Adrenal gland (tissue), 12 donors: Measurements from ENCODE around the gene B3GLCT. TPM values are rescaled to one million over a fixed set of nuclear protein-coding genes. Genes with fewer than 3 reads are reported as not detected.

Experiments used
- DNase-seq, 7 donors: peaks; one replicate each; pipeline ENCODE4 v3.0.0-alpha.2; 2019 to 2020
- H3K27ac ChIP-seq, 5 donors: fragments of 200-600 bp; sonication (generic) in 4 of 5; 1 replicate in 3 of 5; 2 replicates in 2 of 5; pipeline versions ENCODE4 v1.5.1 to v1.8.0; 2016 to 2020; ENCODE audit warnings: mild to moderate bottlenecking in 1 of 5
- H3K27me3 ChIP-seq: fragments of 200-600 bp; 2 replicates; pipeline ENCODE4 v1.8.0; 2021
- H3K36me3 ChIP-seq, 2 donors: fragments of 200-600 bp; replicated peaks in 1 of 2; 1 replicate in 1 of 2; 2 replicates in 1 of 2; pipeline versions ENCODE4 v1.5.1 to v1.8.0; 2018 to 2022
- H3K4me1 ChIP-seq, 2 donors: fragments of 200-600 bp; replicated peaks in 1 of 2; 1 replicate in 1 of 2; 2 replicates in 1 of 2; pipeline versions ENCODE4 v1.5.1 to v1.8.0; 2018 to 2021
- H3K4me3 ChIP-seq, 4 donors: fragments of 200-600 bp; sonication (generic) in 3 of 4; one replicate each; pipeline ENCODE4 v1.5.1; 2016 to 2018
- H3K9me3 ChIP-seq, 3 donors: fragments of 200-600 bp; sonication (generic) in 1 of 3; replicated peaks in 1 of 3; 1 replicate in 2 of 3; 2 replicates in 1 of 3; pipeline versions ENCODE4 v1.5.1 to v1.8.0; 2016 to 2021
- POLR2A ChIP-seq, 2 donors: fragments of 450-650 bp; IDR thresholded peaks; one replicate each; pipeline ENCODE4 v1.6.1; 2017; ENCODE audit warnings: antibody characterized with exemption in 2 of 2, mild to moderate bottlenecking in 2 of 2, moderate library complexity in 1 of 2
- WGBS, 4 donors: extraction: QIAGEN DNeasy Blood & Tissue Kit in 2 of 4; methylation state at CpG; one replicate each; pipeline versions ENCODE4 v1.1.5 to v1.1.7; 2013 to 2017; 5-methylcytosine and 5-hydroxymethylcytosine counted together
- intact Hi-C, 2 donors: fragments of 100-400 bp; cut with DNase I; formaldehyde crosslinking; loops; one replicate each; pipeline versions ENCODE4 v1.14.1 to v1.15.0; 2022 to 2023
- polyA plus RNA-seq, 3 donors: library from polyadenylated mRNA; stranded (reverse); fragments of 200-250 nt in 2 of 3; fragments of 350-450 nt in 1 of 3; fragmentation: Illumina TruSeq in 1 of 3; extraction: RNeasy Lipid Tissue Mini Kit (QIAGEN cat#74804) in 1 of 3; gene quantifications; one replicate each; pipeline ENCODE4 v1.2.3, GENCODE V29; 2013 to 2014
- total RNA-seq, 9 donors: library from RNA; depleted of rRNA in 4 of 9; stranded (reverse); fragments of >200 nt in 4 of 9; fragments of 120-200 nt in 1 of 9; fragmentation: NEBNext Ultra II Directional in 1 of 9; extraction: Animal tissue kit (Norgen Biotek cat#: 25700) in 1 of 9; gene quantifications; one replicate each; pipeline versions ENCODE4 v1.1.0 to v1.2.4, GENCODE V29; 2013 to 2023
- TF ChIP-seq, protein P1 (sequence below), 6 experiments: fragments of 450-650 bp in 4 of 6; fragments of 200-600 bp in 2 of 6; sonication (generic) in 1 of 6; IDR thresholded peaks; 1 replicate in 5 of 6; 2 replicates in 1 of 6; pipeline versions ENCODE4 v1.5.1 to v1.8.0; 2016 to 2021; ENCODE audit warnings: antibody characterized with exemption in 6 of 6, mild to moderate bottlenecking in 2 of 6, moderate library complexity in 1 of 6
- donor health status: healthy with polysubstance abuse.
- donor health status: Bipolar disorder and iron deficiency.
- donor health status: DM: yes; HTN: yes; CAD: no.
- donor health status: DM: no; HTN: no; CAD: no.
- donor health status: DM: no; HTN: no; CAD: no.
- donor health status: DM: yes; HTN: yes; CAD: no.

The B3GLCT gene
- total and polyA plus RNA-seq, 12 donors: 1.9 to 6.4 (median 3.5) TPM

DNA sequence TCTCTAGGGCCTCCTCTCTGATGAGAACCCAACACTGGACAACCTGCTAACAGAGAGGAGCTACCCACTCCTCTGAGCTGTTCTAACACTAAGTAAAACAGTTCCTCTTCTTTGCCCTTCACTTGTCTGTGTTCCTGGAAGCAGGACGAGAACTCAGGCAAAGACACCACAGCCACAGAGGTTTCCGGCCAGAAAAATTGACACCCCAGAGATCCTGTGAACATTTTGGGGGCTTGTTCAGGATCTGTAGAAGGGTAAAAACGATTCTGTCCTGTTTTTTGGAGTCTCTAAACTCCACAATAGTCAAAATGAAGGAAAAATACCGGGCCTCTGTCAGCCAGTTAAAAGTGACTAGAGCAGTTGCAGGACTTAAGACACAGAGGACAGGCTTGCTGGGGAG is 165.9 kb downstream of the B3GLCT start:
- no peak for DNase-seq
- H3K27me3 ChIP-seq: no peaks in the 10 kb centered on the region
- no peak overlapping the region for H3K4me3 ChIP-seq
- no peaks in the 10 kb centered on the region for H3K9me3 ChIP-seq
- intact Hi-C loops: no loop called here
- TF ChIP-seq, protein P1, sequence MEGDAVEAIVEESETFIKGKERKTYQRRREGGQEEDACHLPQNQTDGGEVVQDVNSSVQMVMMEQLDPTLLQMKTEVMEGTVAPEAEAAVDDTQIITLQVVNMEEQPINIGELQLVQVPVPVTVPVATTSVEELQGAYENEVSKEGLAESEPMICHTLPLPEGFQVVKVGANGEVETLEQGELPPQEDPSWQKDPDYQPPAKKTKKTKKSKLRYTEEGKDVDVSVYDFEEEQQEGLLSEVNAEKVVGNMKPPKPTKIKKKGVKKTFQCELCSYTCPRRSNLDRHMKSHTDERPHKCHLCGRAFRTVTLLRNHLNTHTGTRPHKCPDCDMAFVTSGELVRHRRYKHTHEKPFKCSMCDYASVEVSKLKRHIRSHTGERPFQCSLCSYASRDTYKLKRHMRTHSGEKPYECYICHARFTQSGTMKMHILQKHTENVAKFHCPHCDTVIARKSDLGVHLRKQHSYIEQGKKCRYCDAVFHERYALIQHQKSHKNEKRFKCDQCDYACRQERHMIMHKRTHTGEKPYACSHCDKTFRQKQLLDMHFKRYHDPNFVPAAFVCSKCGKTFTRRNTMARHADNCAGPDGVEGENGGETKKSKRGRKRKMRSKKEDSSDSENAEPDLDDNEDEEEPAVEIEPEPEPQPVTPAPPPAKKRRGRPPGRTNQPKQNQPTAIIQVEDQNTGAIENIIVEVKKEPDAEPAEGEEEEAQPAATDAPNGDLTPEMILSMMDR (IDR thresholded peaks at IDR 0.05): no peak
- no peak for TF ChIP-seq POLR2A (IDR thresholded peaks at IDR 0.05)
- no peak overlapping the region for H3K27ac ChIP-seq
- no peaks in the 10 kb centered on the region for H3K36me3 ChIP-seq
- 57 to 67% (median 61%) methylated on average over 4 of the region's 4 CpGs for WGBS, 4 donors
- H3K4me1 ChIP-seq: no peaks in the 10 kb centered on the region

DNA sequence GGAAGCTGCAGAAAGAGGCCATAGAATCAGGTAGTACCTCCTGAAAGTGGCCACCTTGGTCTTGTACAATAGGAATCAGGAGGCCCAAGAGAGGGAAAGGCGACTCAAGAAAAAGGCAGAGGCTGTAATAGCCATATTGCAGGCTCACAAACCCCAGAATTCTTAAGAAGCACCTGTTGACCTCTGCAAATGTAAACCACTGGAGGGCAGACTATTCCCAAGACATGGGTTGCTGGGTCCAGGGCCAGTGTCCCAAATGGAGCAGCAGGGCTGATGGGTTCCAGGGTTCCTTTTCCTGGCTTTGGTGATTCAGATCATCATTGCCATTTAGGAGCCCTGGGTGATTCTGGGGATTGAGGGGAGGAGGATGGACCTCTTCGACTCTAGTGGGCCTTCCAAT is 167.6 kb downstream of the B3GLCT start:
- intact Hi-C loops: no loop called here
- WGBS, 4 donors: 77 to 87% (median 83%) methylated on average over 2 of the region's 2 CpGs
- Histone ChIP-seq H3K27ac (no peak overlapping the region), H3K4me1 (no peaks in the 10 kb centered on the region), H3K9me3 (no peaks in the 10 kb centered on the region), H3K36me3 (no peaks in the 10 kb centered on the region), H3K4me3 (no peak overlapping the region), H3K27me3 (no peaks in the 10 kb centered on the region)
- no peak for TF ChIP-seq POLR2A (IDR thresholded peaks at IDR 0.05)
- TF ChIP-seq, protein P1 (IDR thresholded peaks at IDR 0.05): no peak
- DNase-seq: no peak

DNA sequence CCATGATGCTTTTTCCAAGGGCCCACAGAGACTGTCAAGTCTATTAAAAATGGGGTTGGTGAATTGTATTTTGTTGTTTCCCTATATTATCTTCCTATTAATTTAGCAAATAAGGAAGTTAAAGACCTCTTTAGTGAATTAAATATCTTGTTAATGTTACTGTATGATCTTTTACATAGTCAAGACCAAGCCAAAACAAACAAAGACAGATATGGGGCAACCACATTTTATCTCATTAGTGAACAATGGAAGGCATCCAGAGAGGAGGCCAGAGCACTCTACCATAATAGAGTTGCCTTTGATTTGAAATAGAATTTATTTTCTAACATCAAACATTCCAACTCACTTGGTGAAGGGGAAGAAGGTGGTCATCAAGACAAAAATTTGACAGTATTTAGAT is 169.4 kb downstream of the B3GLCT start:
- Histone ChIP-seq H3K4me3 (no peak overlapping the region), H3K4me1 (no peaks in the 10 kb centered on the region), H3K36me3 (no peaks in the 10 kb centered on the region), H3K27ac (no peak overlapping the region), H3K9me3 (no peaks in the 10 kb centered on the region), H3K27me3 (no peaks in the 10 kb centered on the region)
- no peak for DNase-seq
- intact Hi-C loops: no loop called here
- no peak for TF ChIP-seq POLR2A (IDR thresholded peaks at IDR 0.05)
- TF ChIP-seq, protein P1 (IDR thresholded peaks at IDR 0.05): no peak

DNA sequence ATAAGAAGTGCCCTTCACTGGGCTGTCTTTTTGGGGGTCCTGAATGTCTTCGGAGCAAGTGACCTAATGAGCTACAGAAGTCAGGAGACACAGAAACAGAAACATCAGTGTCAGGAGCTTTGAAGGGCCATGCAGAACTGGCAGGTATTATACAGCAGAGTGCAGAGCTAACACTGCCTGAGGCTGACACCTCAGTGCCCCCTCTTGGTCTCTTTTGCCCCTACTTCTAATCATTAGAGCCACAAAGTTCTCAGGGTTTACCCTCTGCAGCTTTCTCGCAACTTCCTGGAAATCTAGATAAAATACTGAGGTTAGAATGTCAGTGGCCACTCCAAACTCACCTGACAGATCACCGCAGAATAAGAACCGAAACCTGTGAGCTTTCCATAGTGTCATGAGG is 172.7 kb downstream of the B3GLCT start:
- TF ChIP-seq, protein P1 (IDR thresholded peaks at IDR 0.05): no peak
- TF ChIP-seq POLR2A (IDR thresholded peaks at IDR 0.05): no peak
- H3K27me3 ChIP-seq: no peaks in the 10 kb centered on the region
- DNase-seq: no peak
- H3K9me3 ChIP-seq: no peaks in the 10 kb centered on the region
- intact Hi-C loops: no loop called here
- no peaks in the 10 kb centered on the region for H3K4me1 ChIP-seq
- no peak overlapping the region for H3K27ac ChIP-seq
- H3K36me3 ChIP-seq: no peaks in the 10 kb centered on the region
- WGBS, 4 donors: 79 to 85% (median 82%) methylated on average over 4 of the region's 4 CpGs
- H3K4me3 ChIP-seq: no peak overlapping the region
